Measurements from ENCODE around the gene NAPB.

Gene NAPB

DNA sequence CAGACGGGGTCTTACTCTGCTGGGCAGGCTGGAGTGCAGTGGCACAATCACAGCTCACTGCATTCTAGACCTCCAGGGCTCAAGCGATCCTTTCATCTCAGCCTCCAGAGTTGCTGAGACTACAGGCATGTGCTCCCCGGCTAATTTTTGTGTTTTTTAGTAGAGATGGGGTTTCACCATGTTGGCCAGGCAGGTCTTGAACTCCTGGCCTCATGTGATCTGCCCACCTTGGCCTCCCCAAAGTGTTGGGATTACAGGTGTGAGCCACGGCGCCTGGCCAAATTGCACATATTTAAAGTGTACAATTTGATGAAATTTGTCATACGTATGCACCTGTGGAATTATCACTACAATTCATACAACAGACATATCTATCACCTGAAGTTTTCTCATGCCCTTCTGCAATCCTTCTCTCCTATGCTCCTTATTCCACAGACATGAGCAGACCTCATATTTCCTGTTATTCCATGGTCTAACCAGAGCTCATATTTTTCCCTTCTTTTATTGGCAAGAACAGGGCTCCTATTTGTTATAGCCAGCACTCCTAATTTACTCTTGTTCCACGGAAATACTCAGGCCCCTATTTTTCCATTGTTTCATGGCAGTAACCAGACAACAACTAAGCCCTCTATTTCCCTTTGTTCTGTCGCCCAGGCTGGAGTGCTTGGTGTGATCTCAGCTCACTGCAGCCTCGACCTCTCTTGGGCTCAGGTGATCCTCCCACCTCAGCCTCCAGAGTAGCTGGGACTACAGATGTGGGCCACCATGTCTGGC is 16.0 kb upstream of the NAPB start:
- no peak for DNase-seq (ENCODE audit: low spot score)

- DNase-seq (ENCODE audit: low spot score) = no peak
Observed at GRCh38 chr20:23436681-23437080, 15.4 kb upstream of the NAPB start.

GRCh38 chr20:23435626-23436539 is 14.6 kb upstream of the NAPB start:
- no peak for DNase-seq (ENCODE audit: low spot score)

- no peak for DNase-seq (ENCODE audit: low spot score)
Observed at GRCh38 chr20:23434521-23435313, 13.4 kb upstream of the NAPB start.

- no peak for DNase-seq (ENCODE audit: low spot score)
Observed at GRCh38 chr20:23433628-23434027, 12.3 kb upstream of the NAPB start.

DNA sequence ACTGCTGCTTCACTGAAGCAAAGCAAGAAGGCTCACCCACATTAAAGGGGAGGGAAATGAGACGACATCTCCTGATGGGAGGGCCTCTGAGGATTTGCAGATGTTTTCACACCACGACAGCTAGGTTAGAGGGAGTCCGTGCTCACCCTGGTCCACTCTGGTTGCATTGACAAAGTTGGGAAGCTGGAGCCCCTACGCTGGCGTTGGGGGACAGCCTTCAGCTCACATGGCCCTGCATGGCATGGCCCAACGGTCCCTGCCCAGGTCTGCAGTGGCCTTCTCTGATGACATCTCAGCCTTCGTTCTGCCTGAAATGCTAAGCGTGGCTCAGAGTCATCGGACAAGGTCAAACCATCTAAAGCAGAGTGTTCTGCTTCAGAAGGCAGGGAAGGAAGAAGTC is 3.8 kb upstream of the NAPB start:
- no peak for DNase-seq (ENCODE audit: low spot score)

DNA sequence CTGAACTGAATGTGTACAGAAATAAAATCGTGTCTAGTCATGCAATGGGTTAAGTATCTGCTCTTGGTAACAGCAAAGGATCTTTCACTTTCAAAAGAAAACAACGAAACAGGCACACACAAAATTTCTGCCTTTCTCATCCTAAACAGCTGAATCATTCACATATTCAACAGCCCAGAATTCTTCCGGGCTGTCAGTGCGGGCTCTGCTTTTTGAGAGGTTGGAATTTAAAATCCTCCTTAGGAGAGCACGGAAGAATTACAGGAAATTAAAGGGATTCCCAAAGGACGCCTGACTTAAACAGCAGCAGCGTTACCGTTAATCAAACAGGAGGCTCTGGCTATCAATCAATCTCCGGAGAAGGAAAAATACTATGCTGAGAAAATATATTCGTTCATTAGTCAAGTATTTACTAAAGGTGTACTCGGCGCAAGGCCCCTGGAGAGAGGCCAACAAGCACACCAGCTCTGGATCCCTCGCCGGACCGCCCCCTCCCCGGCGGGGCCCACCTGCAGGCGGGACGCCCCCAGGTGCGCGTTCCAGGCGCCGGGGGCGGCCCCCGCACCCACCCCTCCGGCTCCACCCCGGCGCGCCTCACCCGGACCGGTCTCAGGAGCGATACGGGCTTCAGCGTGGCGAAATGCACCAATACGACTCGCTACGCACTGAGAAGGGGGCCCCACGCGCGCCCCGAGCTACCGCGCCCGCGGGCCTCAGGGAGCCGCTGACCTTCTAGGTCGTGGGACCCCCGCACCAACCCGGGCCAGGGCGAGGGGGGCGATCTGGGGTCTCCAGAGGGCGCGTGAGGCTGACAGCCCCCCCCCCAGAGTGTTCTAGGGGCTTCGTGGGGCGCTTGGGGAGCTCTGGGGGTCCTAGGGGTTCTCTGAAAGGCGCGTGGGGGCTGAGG is 1.0 kb downstream of the NAPB start:
- peak; percentile 34 for DNase-seq (ENCODE audit: low spot score)

- DNase-seq (ENCODE audit: low spot score) = no peak
Observed at GRCh38 chr20:23419657-23419994, 1.7 kb downstream of the NAPB start.

DNA sequence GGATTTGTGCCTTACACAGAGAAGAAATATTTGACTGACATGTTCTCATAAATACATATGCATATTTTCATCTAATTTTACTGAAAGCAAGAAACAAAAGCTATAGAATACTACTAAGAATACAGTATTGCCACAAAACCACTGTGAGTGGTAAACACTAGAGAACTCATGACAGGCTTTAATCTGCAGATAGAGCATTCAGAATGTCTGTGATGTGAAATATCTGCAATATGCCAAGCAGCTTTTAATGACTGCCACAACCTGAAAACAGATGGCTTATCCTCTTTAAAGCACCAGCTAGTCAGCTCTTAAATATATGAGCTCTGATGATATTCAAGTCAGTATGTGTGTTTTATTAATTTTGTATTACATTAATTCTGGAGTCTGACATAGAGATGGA is 3.4 kb downstream of the NAPB start:
- no peak for DNase-seq (ENCODE audit: low spot score)

DNA sequence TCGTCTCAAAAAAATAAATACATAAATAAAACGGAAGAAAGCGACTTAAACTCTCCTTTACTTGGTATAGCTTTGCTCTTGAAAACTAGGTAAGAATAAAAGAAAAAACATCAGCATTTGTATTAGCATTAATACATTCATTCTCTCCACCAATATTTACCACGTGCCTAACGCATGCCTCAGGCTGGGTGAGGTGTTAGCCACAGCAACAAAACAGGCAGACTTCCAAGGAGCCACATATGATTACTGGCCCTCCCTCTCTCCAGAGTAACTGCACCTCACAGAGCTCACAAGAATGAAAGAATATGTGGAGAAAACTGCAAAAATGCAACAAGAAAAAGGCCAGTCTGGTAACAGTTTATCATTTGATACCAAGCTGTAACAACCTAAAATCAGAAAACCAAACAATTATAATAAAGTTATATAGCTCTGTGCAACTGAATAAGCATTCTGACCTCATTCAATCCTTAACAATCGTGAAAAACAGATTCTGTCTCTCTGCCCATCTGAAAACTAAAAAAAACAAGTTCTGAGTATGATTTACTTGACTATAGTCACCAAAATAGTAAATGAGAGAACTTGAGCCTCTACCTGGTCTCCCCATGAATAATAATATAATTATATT is 5.2 kb downstream of the NAPB start:
- no peak for DNase-seq (ENCODE audit: low spot score)

DNA sequence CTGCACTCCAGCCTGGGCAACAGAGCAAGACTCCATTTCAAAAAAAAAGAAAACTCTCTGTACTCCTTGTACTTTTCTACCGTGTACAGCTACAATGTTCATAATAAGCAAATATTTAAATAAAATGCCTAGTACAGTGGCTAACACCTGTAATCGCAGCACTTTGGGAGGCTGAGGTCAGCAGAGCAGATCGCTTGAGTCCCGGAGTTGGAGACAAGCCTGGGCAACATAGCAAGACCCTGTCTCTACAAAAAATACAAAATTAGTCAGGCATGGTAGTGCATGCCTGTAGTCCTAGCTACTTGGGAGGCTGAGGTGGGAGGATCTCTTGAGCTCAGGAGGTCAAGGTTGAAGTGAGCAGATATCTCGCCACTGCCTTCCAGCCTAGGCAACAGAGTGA is 5.7 kb downstream of the NAPB start:
- DNase-seq (ENCODE audit: low spot score) = no peak

GRCh38 chr20:23414526-23415188 is 6.6 kb downstream of the NAPB start:
- no peak for DNase-seq (ENCODE audit: low spot score)

DNA sequence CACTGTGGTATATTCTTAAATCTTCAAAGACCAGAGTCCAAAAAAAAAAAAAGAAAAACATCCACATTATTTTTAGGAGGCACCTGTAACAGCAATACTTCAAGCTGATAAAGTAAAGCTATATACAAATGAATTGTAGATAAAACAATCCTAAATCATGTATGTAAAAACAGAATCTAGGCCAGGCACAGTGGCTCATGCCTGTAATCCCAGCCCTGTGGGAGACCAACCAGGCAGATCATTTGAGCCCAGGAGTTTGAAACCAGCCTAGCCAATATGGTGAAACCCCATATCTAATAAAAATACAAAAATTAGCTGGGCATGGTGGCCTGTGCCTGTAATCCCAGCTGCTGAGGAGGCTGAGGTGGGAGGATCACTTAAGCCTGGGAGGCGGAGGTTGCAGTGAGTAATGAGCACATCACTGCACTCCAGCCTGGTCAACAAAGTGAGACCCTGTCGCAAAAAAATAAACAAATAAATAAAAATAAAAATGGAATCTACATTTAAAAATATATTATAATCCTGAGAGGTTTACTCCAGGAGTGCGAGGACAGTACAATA is 7.3 kb downstream of the NAPB start:
- DNase-seq (ENCODE audit: low spot score) = no peak

DNA sequence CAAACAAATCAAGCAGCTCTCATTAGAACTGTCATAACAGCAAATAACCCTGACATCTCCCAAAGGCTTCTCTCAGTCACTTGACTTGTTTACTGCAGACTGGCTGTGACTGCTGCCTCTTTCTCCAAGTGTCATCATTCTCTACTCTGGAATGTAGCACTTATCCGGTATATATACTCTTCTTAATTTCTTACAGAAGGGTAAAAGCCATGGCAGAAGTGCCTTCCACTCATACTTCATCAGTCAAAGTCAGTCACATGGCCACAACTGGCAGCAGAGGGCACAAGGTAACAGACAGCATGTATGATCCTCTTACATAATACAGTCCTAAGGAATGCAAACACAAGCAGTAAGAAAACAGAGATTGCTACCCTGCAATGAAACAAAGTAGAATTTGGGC is 9.3 kb downstream of the NAPB start:
- DNase-seq (ENCODE audit: low spot score) = peak; percentile 30

- DNase-seq (ENCODE audit: low spot score) = no peak
Observed at GRCh38 chr20:23410916-23411695, 10.2 kb downstream of the NAPB start.

GRCh38 chr20:23409800-23410199 is 11.5 kb downstream of the NAPB start:
- DNase-seq (ENCODE audit: low spot score) = no peak

DNA sequence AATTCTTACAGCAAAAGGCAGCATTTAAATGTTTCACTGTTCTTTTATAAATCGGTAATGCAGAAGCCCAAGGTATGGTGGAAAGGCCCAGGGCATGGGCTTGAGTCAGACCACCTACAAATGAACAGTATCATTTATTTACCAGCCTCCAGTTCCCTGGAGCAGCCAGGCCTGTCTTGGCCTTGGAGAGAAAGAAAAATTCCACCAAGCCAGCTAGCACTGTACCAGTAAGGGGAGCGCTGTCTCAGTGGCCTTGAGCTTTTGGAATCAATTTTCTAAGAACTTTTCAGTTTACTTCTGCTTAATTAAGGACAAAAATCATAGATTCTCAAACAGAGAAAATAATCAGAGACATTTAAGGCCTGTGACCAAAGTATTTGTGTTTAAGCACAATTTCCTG is 12.3 kb downstream of the NAPB start:
- no peak for DNase-seq (ENCODE audit: low spot score)

GRCh38 chr20:23407781-23408464 is 13.4 kb downstream of the NAPB start:
- DNase-seq (ENCODE audit: low spot score) = no peak

GRCh38 chr20:23406880-23407279 is 14.4 kb downstream of the NAPB start:
- no peak for DNase-seq (ENCODE audit: low spot score)
